ENCODE data around the gene DNAAF8.

DNA sequence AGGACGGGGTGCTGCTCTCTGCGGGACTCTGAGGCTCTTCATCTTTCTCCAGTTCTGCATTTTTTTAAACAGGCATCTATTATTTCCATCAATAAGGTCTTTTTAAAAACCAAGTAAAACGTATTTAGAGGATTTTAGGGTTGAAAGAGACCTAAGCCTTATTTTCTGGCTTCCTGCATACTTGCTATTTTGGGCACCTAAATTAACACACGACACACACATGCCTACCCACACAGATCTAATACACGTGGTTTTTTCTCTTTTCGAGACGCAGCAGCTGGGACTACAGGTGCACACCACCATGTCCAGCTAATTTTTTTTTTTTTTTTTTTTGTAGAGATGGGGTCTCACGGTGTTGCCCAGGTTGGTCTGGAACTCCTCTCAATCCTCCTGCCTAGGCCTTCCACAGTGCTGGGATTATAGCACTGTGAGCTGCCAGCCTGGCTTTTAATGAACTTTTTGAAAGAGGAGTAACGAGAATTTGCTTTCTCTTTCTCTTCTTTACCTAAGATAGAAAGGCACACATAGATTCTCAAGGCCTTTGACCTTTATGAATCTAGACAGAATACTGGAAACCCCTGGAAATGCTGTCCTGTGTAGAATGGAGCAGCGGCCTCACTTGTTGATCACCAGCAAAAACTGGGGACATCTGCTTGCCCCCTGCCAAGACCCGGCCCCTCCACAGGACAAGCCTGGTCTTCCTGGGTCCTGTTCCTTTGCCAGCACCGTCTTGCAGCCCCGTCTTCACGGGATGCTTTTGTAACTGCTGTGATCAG lies 13.8 kb downstream of the DNAAF8 start:
- no peak for TF ChIP-seq CTCF (IDR thresholded peaks at IDR 0.05 in 4 of 5, conservative IDR thresholded peaks at IDR 0.05 in 1 of 5)
- no peak for TF ChIP-seq POLR2A (IDR thresholded peaks at IDR 0.05)

Data from gastrocnemius medialis (tissue), 4 donors.